Articular chondrocyte of knee joint (primary cell): ENCODE results near the gene MYF6. TPM values are rescaled to one million over a fixed set of nuclear protein-coding genes. Genes with fewer than 3 reads are reported as not detected.

Experiments used
- total RNA-seq: library from RNA; depleted of rRNA; stranded (reverse); fragments of >200 nt; gene quantifications from 2 replicates; pipeline ENCODE4 v1.2.3, GENCODE V29; 2012

MYF6 gene
- not detected in 2 replicates for total RNA-seq

GRCh38 chr12:80707126-80707829 lies at the start of gene MYF6:
TSS of gene MYF6 (plus strand) at chr12:80707634. CDS start at chr12:80707720, 86 bp downstream.

GRCh38 chr12:80716696-80717469 lies 9.4 kb downstream of the MYF6 start, which contains the start of gene MYF5:
TSS of gene MYF5 (plus strand) at chr12:80716912. CDS start at chr12:80717064, 152 bp downstream.

Other genes starting within 250 kb of the MYF6 start
- gene MYF5, start 9.3 kb downstream of the MYF6 start, total RNA-seq = not detected in 2 replicates
- 0.13 TPM in 1 of 2 replicates, not detected in the other for gene LIN7A, start 230.3 kb downstream of the MYF6 start, total RNA-seq